Epithelial cell of prostate (primary cell): ENCODE data around the gene CILP2.

Experiments used
- DNase-seq: peaks from one replicate; pipeline ENCODE4 v3.0.0-alpha.2; 2011; ENCODE audit warnings: low read depth, low spot score
- H3K27ac ChIP-seq: fragments of 450-650 bp; 2 replicates; pipeline ENCODE4 v1.5.1; 2017; ENCODE audit warnings: mild to moderate bottlenecking

The CILP2 gene

DNA sequence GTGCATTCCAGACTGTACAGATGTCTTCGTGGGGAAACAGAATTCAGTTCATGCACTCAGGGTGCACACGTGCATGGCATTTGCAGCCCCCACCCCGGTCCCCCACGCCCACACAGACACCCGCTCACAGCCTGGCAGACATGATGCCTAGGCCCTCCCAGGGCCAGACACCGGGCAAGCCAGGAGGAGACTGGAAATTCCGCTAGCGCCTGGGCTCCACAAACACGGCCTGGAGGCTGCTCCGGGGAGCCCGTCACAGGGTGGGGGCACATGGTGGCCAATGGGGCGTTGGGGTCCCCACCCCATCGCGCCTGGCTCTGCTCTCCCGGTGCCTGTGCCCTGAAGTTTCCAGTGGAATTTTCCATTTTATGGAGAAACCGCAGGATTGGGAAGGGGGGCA lies 3.6 kb downstream of the CILP2 start:
- H3K27ac ChIP-seq = no peak overlapping the region
- DNase-seq = no peak

- H3K27ac ChIP-seq = no peak overlapping the region
- DNase-seq = no peak
These were observed 4.4 kb downstream of the CILP2 start for GRCh38 chr19:19542507-19542906.

- H3K27ac ChIP-seq = no peak overlapping the region
- no peak for DNase-seq
These were observed 5.0 kb downstream of the CILP2 start for GRCh38 chr19:19543101-19543500.

GRCh38 chr19:19543640-19544039 lies 5.6 kb downstream of the CILP2 start:
- no peak overlapping the region for H3K27ac ChIP-seq
- DNase-seq = no peak

DNA sequence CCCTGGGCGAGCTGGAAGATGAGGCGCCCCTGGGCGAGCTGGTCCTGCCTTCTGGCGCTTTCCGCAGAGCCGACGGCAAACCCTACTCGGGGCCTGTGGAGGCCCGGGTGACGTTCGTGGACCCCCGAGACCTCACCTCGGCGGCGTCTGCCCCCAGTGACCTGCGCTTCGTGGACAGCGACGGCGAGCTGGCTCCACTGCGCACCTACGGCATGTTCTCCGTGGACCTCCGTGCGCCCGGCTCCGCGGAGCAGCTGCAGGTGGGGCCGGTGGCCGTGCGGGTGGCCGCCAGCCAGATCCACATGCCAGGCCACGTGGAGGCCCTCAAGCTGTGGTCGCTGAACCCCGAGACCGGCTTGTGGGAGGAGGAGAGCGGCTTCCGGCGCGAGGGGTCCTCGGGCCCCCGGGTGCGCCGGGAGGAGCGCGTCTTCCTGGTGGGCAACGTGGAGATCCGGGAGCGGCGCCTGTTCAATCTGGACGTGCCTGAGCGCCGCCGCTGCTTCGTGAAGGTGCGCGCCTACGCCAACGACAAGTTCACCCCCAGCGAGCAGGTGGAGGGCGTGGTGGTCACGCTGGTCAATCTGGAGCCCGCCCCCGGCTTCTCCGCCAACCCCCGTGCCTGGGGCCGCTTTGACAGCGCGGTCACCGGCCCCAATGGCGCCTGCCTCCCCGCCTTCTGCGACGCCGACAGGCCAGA lies 6.3 kb downstream of the CILP2 start:
- H3K27ac ChIP-seq = no peak overlapping the region
- DNase-seq = no peak

DNA sequence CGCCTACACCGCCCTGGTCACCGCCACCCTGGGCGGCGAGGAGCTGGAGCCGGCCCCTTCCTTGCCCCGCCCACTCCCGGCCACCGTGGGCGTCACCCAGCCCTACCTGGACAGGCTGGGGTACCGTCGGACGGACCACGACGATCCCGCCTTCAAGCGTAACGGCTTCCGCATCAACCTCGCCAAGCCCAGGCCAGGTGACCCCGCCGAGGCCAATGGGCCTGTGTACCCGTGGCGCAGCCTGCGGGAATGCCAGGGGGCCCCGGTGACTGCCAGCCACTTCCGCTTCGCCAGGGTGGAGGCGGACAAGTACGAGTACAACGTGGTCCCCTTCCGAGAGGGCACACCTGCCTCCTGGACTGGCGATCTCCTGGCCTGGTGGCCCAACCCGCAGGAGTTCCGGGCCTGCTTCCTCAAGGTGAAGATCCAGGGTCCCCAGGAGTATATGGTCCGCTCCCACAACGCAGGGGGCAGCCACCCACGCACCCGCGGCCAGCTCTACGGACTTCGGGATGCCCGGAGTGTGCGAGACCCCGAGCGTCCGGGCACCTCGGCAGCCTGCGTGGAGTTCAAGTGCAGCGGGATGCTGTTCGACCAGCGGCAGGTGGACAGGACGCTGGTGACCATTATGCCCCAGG lies 7.0 kb downstream of the CILP2 start:
- no peak for DNase-seq
- H3K27ac ChIP-seq = no peak overlapping the region

- no peak for DNase-seq
- H3K27ac ChIP-seq = no peak overlapping the region
These were observed 7.6 kb downstream of the CILP2 start for GRCh38 chr19:19545707-19546106.

GRCh38 chr19:19546751-19547162 lies 8.7 kb downstream of the CILP2 start:
- no peak overlapping the region for H3K27ac ChIP-seq

DNA sequence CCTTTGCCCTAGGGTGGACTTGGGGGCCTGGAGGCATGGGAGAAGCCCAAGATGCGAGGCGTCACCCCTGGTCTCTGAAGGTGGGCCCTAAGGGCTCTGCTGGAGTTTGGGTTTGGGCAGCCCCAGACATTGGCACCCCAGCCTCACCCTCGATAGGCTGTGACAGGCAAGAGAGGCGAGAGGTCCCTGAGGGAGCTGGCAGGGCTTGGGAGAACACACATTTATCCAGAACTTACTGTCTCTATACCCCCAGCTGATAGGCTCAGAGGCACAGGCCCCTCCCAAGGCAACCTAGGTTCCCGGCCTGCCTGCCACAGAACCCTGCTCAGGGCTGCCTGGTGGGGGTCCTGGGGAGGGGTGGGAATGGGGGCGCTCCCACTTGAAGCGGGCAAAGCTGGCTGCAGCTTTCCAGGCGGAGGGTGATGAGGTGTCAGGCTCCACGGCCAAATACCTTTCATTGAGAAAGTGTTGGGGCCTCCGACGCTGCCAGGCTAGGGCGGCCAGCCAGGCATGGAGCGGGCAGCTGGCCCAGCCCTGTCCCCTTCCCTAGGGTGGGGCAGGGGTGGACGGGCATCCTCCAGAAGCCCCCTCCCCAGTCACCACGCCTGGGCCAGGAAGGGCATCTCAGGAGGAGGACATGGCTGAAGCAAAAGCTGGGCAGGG lies 9.7 kb downstream of the CILP2 start:
- no peak for DNase-seq
- no peak overlapping the region for H3K27ac ChIP-seq

More at GRCh38 chr19:19546751-19547162, 8.7 kb downstream of the CILP2 start:
- DNase-seq = no peak

- DNase-seq = no peak
These were observed 11.1 kb downstream of the CILP2 start for GRCh38 chr19:19548915-19549759.

DNA sequence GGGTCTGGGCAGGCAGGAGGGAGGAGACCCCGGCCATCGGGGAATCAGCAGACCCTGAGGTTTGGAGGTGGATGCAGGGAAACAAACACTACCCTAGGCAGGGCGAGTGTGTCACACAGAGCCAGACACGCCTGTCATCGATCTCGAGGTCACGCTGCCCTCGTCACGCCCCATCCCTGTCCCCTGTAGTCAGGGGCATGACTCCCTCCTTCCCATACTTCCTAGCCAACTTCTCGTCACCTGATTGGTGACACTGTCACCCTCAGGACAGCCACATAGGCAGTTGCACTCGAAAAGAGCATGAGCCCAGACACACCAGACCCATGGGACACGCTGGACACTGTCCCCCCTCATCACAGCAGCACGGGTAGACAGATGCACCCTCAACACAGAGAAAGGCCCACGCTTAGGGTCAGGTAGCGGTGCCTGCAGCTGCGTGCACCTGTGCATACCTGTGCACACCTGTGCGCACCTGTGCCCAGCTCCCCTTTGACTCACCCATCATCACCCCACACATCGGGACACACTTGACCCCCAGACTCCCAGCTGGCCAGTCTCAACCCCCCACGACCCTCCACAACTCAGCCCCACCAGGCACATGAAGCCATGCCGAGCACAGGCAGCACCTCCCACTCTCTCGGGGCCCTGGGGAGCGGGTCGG lies 11.9 kb downstream of the CILP2 start:
- H3K27ac ChIP-seq = no peak overlapping the region
- DNase-seq = no peak

More at GRCh38 chr19:19548915-19549759, 11.1 kb downstream of the CILP2 start:
- H3K27ac ChIP-seq = no peak overlapping the region

GRCh38 chr19:19550485-19550929 lies 12.4 kb downstream of the CILP2 start:
- no peak overlapping the region for H3K27ac ChIP-seq
- DNase-seq = no peak

- H3K27ac ChIP-seq = no peak overlapping the region
- no peak for DNase-seq
These were observed 13.1 kb downstream of the CILP2 start for GRCh38 chr19:19550972-19551852.

DNA sequence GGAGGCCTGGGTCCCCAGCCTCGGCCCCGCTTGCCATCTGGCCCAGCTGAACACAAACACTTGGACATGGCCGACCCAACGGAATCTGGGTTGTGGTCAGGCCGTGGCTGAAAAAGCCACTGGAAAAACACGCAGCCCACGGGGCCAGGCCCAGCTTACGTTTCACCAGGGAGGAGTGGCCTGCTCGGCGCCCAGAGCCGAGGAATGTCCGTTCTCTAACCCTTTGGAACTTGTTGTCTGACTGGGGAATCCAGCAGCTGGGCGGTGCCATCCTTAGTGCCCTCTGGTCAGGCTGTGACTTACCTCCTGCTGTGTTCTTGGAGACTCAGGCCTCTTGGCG lies 13.8 kb downstream of the CILP2 start:
- DNase-seq = no peak
- H3K27ac ChIP-seq = no peak overlapping the region

DNA sequence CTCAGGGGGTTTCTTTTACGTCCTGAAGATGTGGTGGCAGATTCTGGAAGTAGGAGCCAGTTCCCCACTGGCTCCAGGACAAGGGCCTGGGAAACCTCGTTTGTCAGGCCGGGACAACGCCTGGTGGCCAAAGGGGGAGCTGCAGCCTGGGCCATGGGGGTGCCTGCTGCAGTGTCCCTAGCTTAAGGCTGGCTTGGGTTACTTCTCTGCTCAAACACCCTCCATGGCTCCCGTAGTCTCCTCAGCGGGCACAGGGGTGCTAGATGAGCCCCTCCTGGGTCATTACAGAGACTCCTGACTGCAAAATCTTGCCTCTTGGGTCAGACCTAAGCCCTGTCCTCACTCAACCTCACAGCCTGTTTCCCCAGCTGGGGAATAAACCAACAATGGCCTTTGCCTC lies 14.7 kb downstream of the CILP2 start:
- no peak overlapping the region for H3K27ac ChIP-seq
- DNase-seq = no peak

- DNase-seq = no peak
- no peak overlapping the region for H3K27ac ChIP-seq
These were observed 15.6 kb downstream of the CILP2 start for GRCh38 chr19:19553670-19554069.

GRCh38 chr19:19554074-19555023 lies 16.3 kb downstream of the CILP2 start:
- DNase-seq = no peak
- no peak overlapping the region for H3K27ac ChIP-seq

DNA sequence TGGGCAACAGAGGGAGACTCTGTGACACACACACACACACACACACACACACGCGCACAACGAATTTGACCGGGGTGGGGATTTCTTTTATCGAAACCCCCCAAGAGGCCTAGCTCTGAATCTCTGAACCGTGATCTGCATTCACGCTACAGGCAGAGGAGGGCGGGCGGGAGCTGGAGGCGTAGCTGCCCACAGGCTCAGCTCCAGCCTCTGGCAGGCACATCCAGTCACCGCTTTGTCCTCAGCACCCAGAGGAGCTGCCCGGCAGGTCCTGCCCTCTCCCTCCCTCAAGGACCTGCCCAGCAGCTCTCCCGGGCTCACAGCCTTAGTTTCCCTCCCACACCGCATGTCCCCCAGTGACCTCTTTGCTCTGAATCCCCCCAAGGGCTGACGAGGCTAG lies 20.0 kb downstream of the CILP2 start:
- no peak for DNase-seq
- H3K27ac ChIP-seq = no peak overlapping the region
